Measurements from ENCODE around the gene GADD45B. TPM values are rescaled to one million over a fixed set of nuclear protein-coding genes. Genes with fewer than 3 reads are reported as not detected.

GADD45B gene
- total RNA-seq, 4 donors from 2014 or later = 148 to 250 (median 195) TPM

- no peak for TF ChIP-seq POLR2A (IDR thresholded peaks at IDR 0.05)
- no peak for TF ChIP-seq CTCF (IDR thresholded peaks at IDR 0.05)
- no peak overlapping the region for H3K27ac ChIP-seq
- H3K27me3 ChIP-seq = no peaks in the 10 kb centered on the region
- WGBS, 2 donors = 97 to 98% methylated on average over 19 to 20 of the region's 22 CpGs
- peaks cover 0 to 31% of the 10 kb centered on the region in 2 donors for H3K36me3 ChIP-seq
- intact Hi-C loops (cut with DNase I) = no loop called here
- no peak for DNase-seq
- no peaks in the 10 kb centered on the region for H3K9me3 ChIP-seq
- H3K4me3 ChIP-seq (replicated peaks in 1 of 3) = no peak overlapping the region
- no peaks in the 10 kb centered on the region for H3K4me1 ChIP-seq
These were observed 41.7 kb upstream of the GADD45B start for GRCh38 chr19:2434267-2434666.

GRCh38 chr19:2434721-2435265 is 41.1 kb upstream of the GADD45B start:
- 96 to 97% methylated on average over 20 to 28 of the region's 42 CpGs for WGBS, 2 donors
- Histone ChIP-seq H3K27me3 (no peaks in the 10 kb centered on the region), H3K36me3 (peaks cover 0 to 31% of the 10 kb centered on the region in 2 donors), H3K4me1 (no peaks in the 10 kb centered on the region), H3K27ac (no peak overlapping the region), H3K9me3 (no peaks in the 10 kb centered on the region), H3K4me3 (replicated peaks in 1 of 3) (no peak overlapping the region)
- TF ChIP-seq POLR2A (IDR thresholded peaks at IDR 0.05) (no peak), CTCF (IDR thresholded peaks at IDR 0.05) (no peak)
- no peak for DNase-seq
- intact Hi-C loops (cut with DNase I) = no loop called here

- no peak overlapping the region for H3K27ac ChIP-seq
- no peak for TF ChIP-seq POLR2A (IDR thresholded peaks at IDR 0.05)
- TF ChIP-seq CTCF (IDR thresholded peaks at IDR 0.05) = no peak
- intact Hi-C loops (cut with DNase I) = no loop called here
- peaks cover 0 to 24% of the 10 kb centered on the region in 2 donors for H3K36me3 ChIP-seq
- H3K9me3 ChIP-seq = no peaks in the 10 kb centered on the region
- DNase-seq = no peak
- WGBS, 2 donors = 96% methylated on average over 39 of the region's 39 CpGs
- H3K4me3 ChIP-seq (replicated peaks in 1 of 3) = no peak overlapping the region
- no peaks in the 10 kb centered on the region for H3K4me1 ChIP-seq
- no peaks in the 10 kb centered on the region for H3K27me3 ChIP-seq
These were observed 39.5 kb upstream of the GADD45B start for GRCh38 chr19:2436384-2436783.

GRCh38 chr19:2436926-2437325 is 39.0 kb upstream of the GADD45B start:
- no peak for TF ChIP-seq POLR2A (IDR thresholded peaks at IDR 0.05)
- no peak for TF ChIP-seq CTCF (IDR thresholded peaks at IDR 0.05)
- intact Hi-C loops (cut with DNase I) = no loop called here
- Histone ChIP-seq H3K27ac (no peak overlapping the region), H3K27me3 (no peaks in the 10 kb centered on the region), H3K4me1 (no peaks in the 10 kb centered on the region), H3K4me3 (replicated peaks in 1 of 3) (no peak overlapping the region), H3K9me3 (no peaks in the 10 kb centered on the region), H3K36me3 (peaks cover 0 to 21% of the 10 kb centered on the region in 2 donors)
- 92 to 99% methylated on average over 11 to 14 of the region's 15 CpGs for WGBS, 2 donors
- no peak for DNase-seq

GRCh38 chr19:2438178-2438577 is 37.7 kb upstream of the GADD45B start:
- no peaks in the 10 kb centered on the region for H3K9me3 ChIP-seq
- DNase-seq = no peak
- intact Hi-C loops (cut with DNase I) = no loop called here
- no peaks in the 10 kb centered on the region for H3K4me1 ChIP-seq
- no peak overlapping the region for H3K4me3 ChIP-seq (replicated peaks in 1 of 3)
- TF ChIP-seq CTCF (IDR thresholded peaks at IDR 0.05) (no peak), POLR2A (IDR thresholded peaks at IDR 0.05) (no peak)
- peaks cover 0 to 21% of the 10 kb centered on the region in 2 donors for H3K36me3 ChIP-seq
- 93 to 95% methylated on average over 15 to 18 of the region's 20 CpGs for WGBS, 2 donors
- no peaks in the 10 kb centered on the region for H3K27me3 ChIP-seq
- no peak overlapping the region for H3K27ac ChIP-seq

All from thyroid gland (tissue), 4 donors.